ENCODE data around the gene SCART1.
"Not testable (repeated sequence)": the region's sequence is repeated elsewhere in the genome, so short reads cannot be mapped to it uniquely, and the experiment has no call there.

The SCART1 gene

GRCh38 chr10:133511408-133511807 lies 57.7 kb downstream of the SCART1 start:
- in situ Hi-C loops (cut with HindIII; ENCODE audit: low sequenced_read_pairs), result no loop called here

GRCh38 chr10:133511907-133512528 lies 58.3 kb downstream of the SCART1 start:
- in situ Hi-C loops (cut with HindIII; ENCODE audit: low sequenced_read_pairs), result no loop called here

- in situ Hi-C loops (cut with HindIII; ENCODE audit: low sequenced_read_pairs), result no loop called here
Observed at GRCh38 chr10:133515471-133515870, 61.7 kb downstream of the SCART1 start.

- in situ Hi-C loops (cut with HindIII; ENCODE audit: low sequenced_read_pairs), result no loop called here
Observed at GRCh38 chr10:133516057-133516456, 62.3 kb downstream of the SCART1 start.

- in situ Hi-C loops (cut with HindIII; ENCODE audit: low sequenced_read_pairs), result not testable (repeated sequence)
Observed at GRCh38 chr10:133518517-133518916, 64.8 kb downstream of the SCART1 start.

All from endothelial cell of hepatic sinusoid (primary cell).